Measurements from ENCODE around the gene SLC25A23. TPM values are rescaled to one million over a fixed set of nuclear protein-coding genes. Genes with fewer than 3 reads are reported as not detected.

The SLC25A23 gene
- total and polyA plus RNA-seq, 9 of the 15 experiments (the other 6 are each of a cell fraction or from before 2014, with no cell fraction given), result 6.1 to 72.0 (median 26.6) TPM

- TF ChIP-seq ZNF511 (CRISPR knock-in tag; IDR thresholded peaks at IDR 0.05) (no peak; the same call in 1 of the 2 replicates), RFX1 (IDR thresholded peaks at IDR 0.05) (peak; percentile 98), ZNF696 (CRISPR knock-in tag; conservative IDR thresholded peaks at IDR 0.05) (no peak), AFF4 (CRISPR knock-in tag; IDR thresholded peaks at IDR 0.05) (peak; percentile 45; the same call in 1 of the 2 replicates), RAD51 (IDR thresholded peaks at IDR 0.05; ENCODE audit: borderline replicate concordance, low read depth) (no peak), TAF1 (IDR thresholded peaks at IDR 0.05; ENCODE audit: control insufficient read depth, extremely low read depth, insufficient read depth, low read length, severe bottlenecking) (peak; percentile 45), STAG1 (CRISPR knock-in tag; IDR thresholded peaks at IDR 0.05; ENCODE audit: borderline replicate concordance) (no peak), EGR1 (conservative IDR thresholded peaks at IDR 0.05) (peak; percentile 91), MTA3 (IDR thresholded peaks at IDR 0.05; ENCODE audit: borderline replicate concordance) (peak; percentile 29; the same call in 1 of the 2 replicates), BCOR (IDR thresholded peaks at IDR 0.05) (no peak), FOXM1 (IDR thresholded peaks at IDR 0.05; ENCODE audit: low read depth) (no peak), FOXM1 (CRISPR knock-in tag; IDR thresholded peaks at IDR 0.05; ENCODE audit: low read depth) (0 out of 2 replicates have a peak, but pooled peaks have one; percentile 81), ZNF589 (CRISPR knock-in tag; IDR thresholded peaks at IDR 0.05; ENCODE audit: low read depth) (0 out of 2 replicates have a peak, but pooled peaks have one; percentile 51), THAP12 (CRISPR knock-in tag; IDR thresholded peaks at IDR 0.05) (no peak), LEF1 (IDR thresholded peaks at IDR 0.05) (peak; percentile 72)
- TF ChIP-seq, protein P1, sequence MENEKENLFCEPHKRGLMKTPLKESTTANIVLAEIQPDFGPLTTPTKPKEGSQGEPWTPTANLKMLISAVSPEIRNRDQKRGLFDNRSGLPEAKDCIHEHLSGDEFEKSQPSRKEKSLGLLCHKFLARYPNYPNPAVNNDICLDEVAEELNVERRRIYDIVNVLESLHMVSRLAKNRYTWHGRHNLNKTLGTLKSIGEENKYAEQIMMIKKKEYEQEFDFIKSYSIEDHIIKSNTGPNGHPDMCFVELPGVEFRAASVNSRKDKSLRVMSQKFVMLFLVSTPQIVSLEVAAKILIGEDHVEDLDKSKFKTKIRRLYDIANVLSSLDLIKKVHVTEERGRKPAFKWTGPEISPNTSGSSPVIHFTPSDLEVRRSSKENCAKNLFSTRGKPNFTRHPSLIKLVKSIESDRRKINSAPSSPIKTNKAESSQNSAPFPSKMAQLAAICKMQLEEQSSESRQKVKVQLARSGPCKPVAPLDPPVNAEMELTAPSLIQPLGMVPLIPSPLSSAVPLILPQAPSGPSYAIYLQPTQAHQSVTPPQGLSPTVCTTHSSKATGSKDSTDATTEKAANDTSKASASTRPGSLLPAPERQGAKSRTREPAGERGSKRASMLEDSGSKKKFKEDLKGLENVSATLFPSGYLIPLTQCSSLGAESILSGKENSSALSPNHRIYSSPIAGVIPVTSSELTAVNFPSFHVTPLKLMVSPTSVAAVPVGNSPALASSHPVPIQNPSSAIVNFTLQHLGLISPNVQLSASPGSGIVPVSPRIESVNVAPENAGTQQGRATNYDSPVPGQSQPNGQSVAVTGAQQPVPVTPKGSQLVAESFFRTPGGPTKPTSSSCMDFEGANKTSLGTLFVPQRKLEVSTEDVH (IDR thresholded peaks at IDR 0.05; ENCODE audit: low read depth, partially characterized antibody), result peak; percentile 54
Observed at GRCh38 chr19:6393074-6393982, 66.3 kb downstream of the SLC25A23 start, which contains the start of gene GTF2F1 (continued).

Data from K562 (cell line).